Iris pigment epithelial cell (primary cell): ENCODE results near the gene WDR20.
A peak's percentile ranks its signal among the peaks of the same experiment; 100 is the strongest.
"Not testable (repeated sequence)": the region's sequence is repeated elsewhere in the genome, so short reads cannot be mapped to it uniquely, and the experiment has no call there.

Experiments used
- DNase-seq: peaks from one replicate; pipeline ENCODE4 v3.0.0-alpha.2; 2011; ENCODE audit warnings: low read depth

Gene WDR20

GRCh38 chr14:102171173-102172020 is 31.7 kb downstream of the WDR20 start:
- DNase-seq: no peak

GRCh38 chr14:102172021-102172272 is 32.2 kb downstream of the WDR20 start:
- DNase-seq: not testable (repeated sequence)

GRCh38 chr14:102172721-102173120 is 33.0 kb downstream of the WDR20 start:
- not testable (repeated sequence) for DNase-seq

GRCh38 chr14:102177161-102177560 is 37.5 kb downstream of the WDR20 start:
- no peak for DNase-seq

GRCh38 chr14:102178806-102179205 is 39.1 kb downstream of the WDR20 start:
- no peak for DNase-seq

- no peak for DNase-seq
Observed at GRCh38 chr14:102180248-102180998, 40.7 kb downstream of the WDR20 start.

GRCh38 chr14:102181187-102181586 is 41.5 kb downstream of the WDR20 start:
- no peak for DNase-seq

GRCh38 chr14:102182190-102182589 is 42.5 kb downstream of the WDR20 start:
- peak; percentile 76 for DNase-seq

GRCh38 chr14:102182936-102183619 is 43.4 kb downstream of the WDR20 start:
- peak; percentile 47 for DNase-seq

- DNase-seq: no peak
Observed at GRCh38 chr14:102183886-102184285, 44.2 kb downstream of the WDR20 start.

- DNase-seq: no peak
Observed at GRCh38 chr14:102184316-102185035, 44.8 kb downstream of the WDR20 start.

GRCh38 chr14:102185360-102185759 is 45.7 kb downstream of the WDR20 start:
- DNase-seq: no peak

GRCh38 chr14:102187044-102187443 is 47.3 kb downstream of the WDR20 start:
- peak; percentile 88 for DNase-seq

- no peak for DNase-seq
Observed at GRCh38 chr14:102187568-102188001, 47.9 kb downstream of the WDR20 start.

- no peak for DNase-seq
Observed at GRCh38 chr14:102188187-102188586, 48.5 kb downstream of the WDR20 start.

- no peak for DNase-seq
Observed at GRCh38 chr14:102189874-102190273, 50.2 kb downstream of the WDR20 start.

- DNase-seq: no peak
Observed at GRCh38 chr14:102192840-102193502, 53.3 kb downstream of the WDR20 start.

GRCh38 chr14:102194856-102195255 is 55.2 kb downstream of the WDR20 start:
- no peak for DNase-seq

GRCh38 chr14:102195446-102195845 is 55.7 kb downstream of the WDR20 start:
- no peak for DNase-seq

- DNase-seq: no peak
Observed at GRCh38 chr14:102196039-102196901, 56.6 kb downstream of the WDR20 start.

- no peak for DNase-seq
Observed at GRCh38 chr14:102196902-102197230, 57.2 kb downstream of the WDR20 start.
